ENCODE results near the gene HABP2.

Gene HABP2

GRCh38 chr10:113517901-113518260, 35.0 kb upstream of the HABP2 start:
- Histone ChIP-seq H3K9ac (ENCODE audit: low read length) (no peak overlapping the region), H3K4me2 (ENCODE audit: low read length) (no peak overlapping the region), H3K4me3 (ENCODE audit: low read depth, low read length, poor library complexity, severe bottlenecking) (no peak overlapping the region), H3K4me1 (ENCODE audit: insufficient read depth, low read length, severe bottlenecking) (no peaks in the 10 kb centered on the region), H3K9me2 (ENCODE audit: low read depth, low read length) (no peaks in the 10 kb centered on the region), H3K9me3 (ENCODE audit: low read length) (no peaks in the 10 kb centered on the region), H3K27me3 (ENCODE audit: insufficient read depth, low read length) (no peaks in the 10 kb centered on the region), H4K20me1 (ENCODE audit: insufficient read depth, low read length) (no peaks in the 10 kb centered on the region), H3K27ac (ENCODE audit: low read depth, low read length, poor library complexity, severe bottlenecking) (no peak overlapping the region), H3K36me3 (ENCODE audit: insufficient read depth, low read length) (no peaks in the 10 kb centered on the region), H3F3A (ENCODE audit: insufficient read depth, low read length) (no peaks in the 10 kb centered on the region), H2AFZ (ENCODE audit: low read length) (no peak overlapping the region), H3K79me2 (ENCODE audit: insufficient read depth, low read length) (no peaks in the 10 kb centered on the region)
- TF ChIP-seq, protein P1, sequence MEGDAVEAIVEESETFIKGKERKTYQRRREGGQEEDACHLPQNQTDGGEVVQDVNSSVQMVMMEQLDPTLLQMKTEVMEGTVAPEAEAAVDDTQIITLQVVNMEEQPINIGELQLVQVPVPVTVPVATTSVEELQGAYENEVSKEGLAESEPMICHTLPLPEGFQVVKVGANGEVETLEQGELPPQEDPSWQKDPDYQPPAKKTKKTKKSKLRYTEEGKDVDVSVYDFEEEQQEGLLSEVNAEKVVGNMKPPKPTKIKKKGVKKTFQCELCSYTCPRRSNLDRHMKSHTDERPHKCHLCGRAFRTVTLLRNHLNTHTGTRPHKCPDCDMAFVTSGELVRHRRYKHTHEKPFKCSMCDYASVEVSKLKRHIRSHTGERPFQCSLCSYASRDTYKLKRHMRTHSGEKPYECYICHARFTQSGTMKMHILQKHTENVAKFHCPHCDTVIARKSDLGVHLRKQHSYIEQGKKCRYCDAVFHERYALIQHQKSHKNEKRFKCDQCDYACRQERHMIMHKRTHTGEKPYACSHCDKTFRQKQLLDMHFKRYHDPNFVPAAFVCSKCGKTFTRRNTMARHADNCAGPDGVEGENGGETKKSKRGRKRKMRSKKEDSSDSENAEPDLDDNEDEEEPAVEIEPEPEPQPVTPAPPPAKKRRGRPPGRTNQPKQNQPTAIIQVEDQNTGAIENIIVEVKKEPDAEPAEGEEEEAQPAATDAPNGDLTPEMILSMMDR (IDR thresholded peaks at IDR 0.05; ENCODE audit: low read length), result no peak
- no peak for TF ChIP-seq EZH2 (IDR thresholded peaks at IDR 0.05; ENCODE audit: borderline replicate concordance, low read length)

DNA sequence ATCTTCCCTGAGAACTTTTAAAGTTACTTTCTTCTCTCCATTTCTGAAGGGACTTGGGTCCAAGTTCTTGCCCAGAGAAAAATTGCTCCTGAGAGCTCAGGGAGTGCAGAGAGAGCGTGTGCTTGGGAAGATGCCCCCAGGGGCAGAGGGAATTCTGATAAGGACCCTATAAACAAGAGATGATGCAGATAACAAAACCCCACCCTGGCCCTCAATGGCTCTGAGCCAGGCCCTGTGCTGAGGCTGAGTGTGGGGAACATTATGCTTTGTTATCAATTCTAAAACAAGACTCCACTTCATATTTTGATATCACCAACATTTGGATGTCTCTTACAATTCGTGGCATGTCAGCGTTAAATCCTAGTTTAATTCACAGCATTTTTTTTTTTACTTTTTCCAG, 34.4 kb upstream of the HABP2 start:
- no peaks in the 10 kb centered on the region for H4K20me1 ChIP-seq (ENCODE audit: insufficient read depth, low read length)
- H3K9ac ChIP-seq (ENCODE audit: low read length), result no peak overlapping the region
- no peaks in the 10 kb centered on the region for H3K27me3 ChIP-seq (ENCODE audit: insufficient read depth, low read length)
- no peaks in the 10 kb centered on the region for H3K9me2 ChIP-seq (ENCODE audit: low read depth, low read length)
- H3K4me1 ChIP-seq (ENCODE audit: insufficient read depth, low read length, severe bottlenecking), result no peaks in the 10 kb centered on the region
- no peaks in the 10 kb centered on the region for H3K79me2 ChIP-seq (ENCODE audit: insufficient read depth, low read length)
- no peaks in the 10 kb centered on the region for H3F3A ChIP-seq (ENCODE audit: insufficient read depth, low read length)
- no peaks in the 10 kb centered on the region for H3K36me3 ChIP-seq (ENCODE audit: insufficient read depth, low read length)
- H2AFZ ChIP-seq (ENCODE audit: low read length), result no peak overlapping the region
- H3K4me2 ChIP-seq (ENCODE audit: low read length), result no peak overlapping the region
- no peak overlapping the region for H3K27ac ChIP-seq (ENCODE audit: low read depth, low read length, poor library complexity, severe bottlenecking)
- H3K9me3 ChIP-seq (ENCODE audit: low read length), result no peaks in the 10 kb centered on the region
- TF ChIP-seq, protein P1 (IDR thresholded peaks at IDR 0.05; ENCODE audit: low read length), result no peak
- no peak for TF ChIP-seq EZH2 (IDR thresholded peaks at IDR 0.05; ENCODE audit: borderline replicate concordance, low read length)
- no peak overlapping the region for H3K4me3 ChIP-seq (ENCODE audit: low read depth, low read length, poor library complexity, severe bottlenecking)

- Histone ChIP-seq H4K20me1 (ENCODE audit: insufficient read depth, low read length) (no peaks in the 10 kb centered on the region), H3K79me2 (ENCODE audit: insufficient read depth, low read length) (no peaks in the 10 kb centered on the region), H2AFZ (ENCODE audit: low read length) (no peak overlapping the region), H3K4me1 (ENCODE audit: insufficient read depth, low read length, severe bottlenecking) (no peaks in the 10 kb centered on the region), H3K27me3 (ENCODE audit: insufficient read depth, low read length) (no peaks in the 10 kb centered on the region), H3K36me3 (ENCODE audit: insufficient read depth, low read length) (no peaks in the 10 kb centered on the region), H3F3A (ENCODE audit: insufficient read depth, low read length) (no peaks in the 10 kb centered on the region), H3K27ac (ENCODE audit: low read depth, low read length, poor library complexity, severe bottlenecking) (no peak overlapping the region), H3K9me2 (ENCODE audit: low read depth, low read length) (no peaks in the 10 kb centered on the region), H3K4me3 (ENCODE audit: low read depth, low read length, poor library complexity, severe bottlenecking) (no peak overlapping the region), H3K4me2 (ENCODE audit: low read length) (no peak overlapping the region), H3K9ac (ENCODE audit: low read length) (no peak overlapping the region), H3K9me3 (ENCODE audit: low read length) (no peaks in the 10 kb centered on the region)
- TF ChIP-seq EZH2 (IDR thresholded peaks at IDR 0.05; ENCODE audit: borderline replicate concordance, low read length), result no peak
- TF ChIP-seq, protein P1 (IDR thresholded peaks at IDR 0.05; ENCODE audit: low read length), result no peak
Observed at GRCh38 chr10:113518816-113519591, 33.8 kb upstream of the HABP2 start.
